Amniotic epithelial cell (primary cell): ENCODE data around the gene PANK4.
"Not testable (repeated sequence)": the region's sequence is repeated elsewhere in the genome, so short reads cannot be mapped to it uniquely, and the experiment has no call there.

Source experiments
- DNase-seq: peaks from one replicate; pipeline ENCODE4 v3.0.0-alpha.2; 2010; ENCODE audit warnings: low read depth

Gene PANK4

GRCh38 chr1:2525920-2526823 is at the start of gene PANK4:
PANK4 (minus strand) TSS chr1:2526596; CDS start chr1:2526587, 9 bp downstream.
- peak; percentile 91 for DNase-seq

- no peak for DNase-seq
These were observed 48.0 kb upstream of the PANK4 start for GRCh38 chr1:2574350-2574749.

- no peak for DNase-seq
These were observed 47.0 kb upstream of the PANK4 start for GRCh38 chr1:2573250-2573920.

GRCh38 chr1:2571348-2571747 is 45.0 kb upstream of the PANK4 start:
- no peak for DNase-seq

- no peak for DNase-seq
These were observed 43.9 kb upstream of the PANK4 start for GRCh38 chr1:2570332-2570731.

GRCh38 chr1:2569703-2570102 is 43.3 kb upstream of the PANK4 start:
- not testable (repeated sequence) for DNase-seq

- DNase-seq: no peak
These were observed 42.7 kb upstream of the PANK4 start for GRCh38 chr1:2569060-2569459.

GRCh38 chr1:2568187-2568816 is 41.9 kb upstream of the PANK4 start:
- DNase-seq: not testable (repeated sequence)

- no peak for DNase-seq
These were observed 40.8 kb upstream of the PANK4 start for GRCh38 chr1:2567083-2567679.

GRCh38 chr1:2566101-2567045 is 40.0 kb upstream of the PANK4 start:
- no peak for DNase-seq

GRCh38 chr1:2564815-2565374 is 38.5 kb upstream of the PANK4 start:
- DNase-seq: no peak

- DNase-seq: no peak
These were observed 37.8 kb upstream of the PANK4 start for GRCh38 chr1:2564006-2564814.

GRCh38 chr1:2563205-2563604 is 36.8 kb upstream of the PANK4 start:
- no peak for DNase-seq

- no peak for DNase-seq
These were observed 35.8 kb upstream of the PANK4 start for GRCh38 chr1:2561898-2562895.

GRCh38 chr1:2561446-2561845 is 35.0 kb upstream of the PANK4 start:
- no peak for DNase-seq

- DNase-seq: no peak
These were observed 34.1 kb upstream of the PANK4 start for GRCh38 chr1:2560299-2561073.

GRCh38 chr1:2559509-2560298 is 33.3 kb upstream of the PANK4 start:
- no peak for DNase-seq
